RWPE2 (cell line): Measurements from ENCODE around the gene AP2M1.

ENCODE experiments used
- ATAC-seq: fragments of 200-7000 bp; cut with Tn5 transposase; 3 replicates; pipeline ENCODE4 v1.9.1; 2021; ENCODE audit warnings: low read depth
- DNase-seq: peaks from one replicate; pipeline ENCODE4 v3.0.0-alpha.2; 2020; ENCODE audit warnings: low spot score
- H3K27ac ChIP-seq: fragments of 450-650 bp; 2 replicates; pipeline ENCODE4 v1.5.1; 2017; ENCODE audit warnings: mild to moderate bottlenecking; ENCODE audit not compliant: poor library complexity, severe bottlenecking
- H3K27me3 ChIP-seq: fragments of 250-450 bp; sonication (Bioruptor Pico); 2 replicates; pipeline ENCODE4 v1.5.1; 2021; ENCODE audit warnings: mild to moderate bottlenecking, moderate library complexity; ENCODE audit not compliant: insufficient read depth, poor library complexity, severe bottlenecking
- H3K36me3 ChIP-seq: fragments of 250-450 bp; sonication (Bioruptor Pico); 2 replicates; pipeline ENCODE4 v1.5.1; 2020; ENCODE audit warnings: low read depth, mild to moderate bottlenecking, moderate library complexity
- H3K4me1 ChIP-seq: fragments of 250-450 bp; sonication (Bioruptor Pico); 2 replicates; pipeline ENCODE4 v1.5.1; 2021; ENCODE audit warnings: mild to moderate bottlenecking, moderate library complexity; ENCODE audit not compliant: insufficient read depth, poor library complexity, severe bottlenecking
- H3K4me3 ChIP-seq: fragments of 250-450 bp; sonication (Bioruptor Pico); 2 replicates; pipeline ENCODE4 v1.5.1; 2021; ENCODE audit warnings: mild to moderate bottlenecking, moderate library complexity; ENCODE audit not compliant: severe bottlenecking
- H3K9me3 ChIP-seq: fragments of 250-450 bp; sonication (Bioruptor Pico); 2 replicates; pipeline ENCODE4 v1.5.1; 2021; ENCODE audit warnings: mild to moderate bottlenecking, moderate library complexity; ENCODE audit not compliant: severe bottlenecking
- TF ChIP-seq, protein P1 (sequence below): fragments of 450-650 bp; IDR thresholded peaks from one replicate; pipeline ENCODE4 v1.5.1; 2017; ENCODE audit warnings: mild to moderate bottlenecking, moderate library complexity; ENCODE audit not compliant: poor library complexity, severe bottlenecking

The AP2M1 gene

DNA sequence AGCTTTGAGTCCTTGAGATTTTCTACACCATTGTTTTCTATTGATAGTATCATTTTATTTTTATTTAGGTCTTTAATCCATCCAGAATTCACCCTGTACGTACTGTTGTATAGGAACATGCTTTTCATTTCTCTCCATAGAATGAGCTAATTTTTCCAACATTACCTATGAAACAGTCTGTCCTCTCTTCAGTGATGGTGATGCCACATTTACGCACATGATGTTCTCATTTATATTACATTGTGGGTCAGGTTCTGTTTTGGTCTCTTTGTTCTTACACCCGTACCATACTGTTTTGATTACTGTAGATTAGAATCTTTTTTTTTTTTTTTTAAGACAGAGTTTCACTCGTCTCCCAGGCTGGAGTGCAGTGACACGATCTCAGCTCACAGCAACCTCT is 37.1 kb downstream of the AP2M1 start:
- TF ChIP-seq, protein P1, sequence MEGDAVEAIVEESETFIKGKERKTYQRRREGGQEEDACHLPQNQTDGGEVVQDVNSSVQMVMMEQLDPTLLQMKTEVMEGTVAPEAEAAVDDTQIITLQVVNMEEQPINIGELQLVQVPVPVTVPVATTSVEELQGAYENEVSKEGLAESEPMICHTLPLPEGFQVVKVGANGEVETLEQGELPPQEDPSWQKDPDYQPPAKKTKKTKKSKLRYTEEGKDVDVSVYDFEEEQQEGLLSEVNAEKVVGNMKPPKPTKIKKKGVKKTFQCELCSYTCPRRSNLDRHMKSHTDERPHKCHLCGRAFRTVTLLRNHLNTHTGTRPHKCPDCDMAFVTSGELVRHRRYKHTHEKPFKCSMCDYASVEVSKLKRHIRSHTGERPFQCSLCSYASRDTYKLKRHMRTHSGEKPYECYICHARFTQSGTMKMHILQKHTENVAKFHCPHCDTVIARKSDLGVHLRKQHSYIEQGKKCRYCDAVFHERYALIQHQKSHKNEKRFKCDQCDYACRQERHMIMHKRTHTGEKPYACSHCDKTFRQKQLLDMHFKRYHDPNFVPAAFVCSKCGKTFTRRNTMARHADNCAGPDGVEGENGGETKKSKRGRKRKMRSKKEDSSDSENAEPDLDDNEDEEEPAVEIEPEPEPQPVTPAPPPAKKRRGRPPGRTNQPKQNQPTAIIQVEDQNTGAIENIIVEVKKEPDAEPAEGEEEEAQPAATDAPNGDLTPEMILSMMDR, result no peak
- H3K27ac ChIP-seq, result no peak overlapping the region
- no peak for DNase-seq

DNA sequence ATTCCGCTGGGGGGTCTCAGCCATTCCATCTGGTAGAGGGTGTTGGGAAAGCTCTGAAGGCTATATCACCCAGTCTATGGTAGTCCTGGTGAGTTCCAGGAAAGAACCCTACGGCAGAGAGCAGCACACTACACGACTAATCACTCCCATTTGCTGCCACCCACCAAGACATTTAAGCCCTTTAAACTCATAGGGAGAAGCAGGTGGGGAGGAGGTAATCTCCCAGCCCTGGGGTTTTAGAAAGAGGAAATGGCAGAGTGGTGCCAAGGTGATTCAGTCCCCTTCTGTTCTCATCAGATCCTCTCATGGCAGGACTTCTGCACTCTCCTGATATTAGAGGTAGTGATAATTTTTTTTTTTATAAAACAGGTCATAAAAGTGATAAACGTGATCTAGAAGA is 44.2 kb downstream of the AP2M1 start:
- TF ChIP-seq, protein P1, result no peak
- no peak for ATAC-seq
- no peak overlapping the region for H3K4me3 ChIP-seq
- no peaks in the 10 kb centered on the region for H3K27me3 ChIP-seq
- H3K9me3 ChIP-seq, result no peaks in the 10 kb centered on the region
- DNase-seq, result no peak
- no peaks in the 10 kb centered on the region for H3K36me3 ChIP-seq
- H3K27ac ChIP-seq, result no peak overlapping the region
- H3K4me1 ChIP-seq, result no peaks in the 10 kb centered on the region

More for the DNA sequence above, 37.1 kb downstream of the AP2M1 start:
- Histone ChIP-seq H3K4me3 (no peak overlapping the region), H3K27me3 (no peaks in the 10 kb centered on the region), H3K9me3 (no peaks in the 10 kb centered on the region), H3K36me3 (no peaks in the 10 kb centered on the region), H3K4me1 (no peaks in the 10 kb centered on the region)
- ATAC-seq, result no peak

DNA sequence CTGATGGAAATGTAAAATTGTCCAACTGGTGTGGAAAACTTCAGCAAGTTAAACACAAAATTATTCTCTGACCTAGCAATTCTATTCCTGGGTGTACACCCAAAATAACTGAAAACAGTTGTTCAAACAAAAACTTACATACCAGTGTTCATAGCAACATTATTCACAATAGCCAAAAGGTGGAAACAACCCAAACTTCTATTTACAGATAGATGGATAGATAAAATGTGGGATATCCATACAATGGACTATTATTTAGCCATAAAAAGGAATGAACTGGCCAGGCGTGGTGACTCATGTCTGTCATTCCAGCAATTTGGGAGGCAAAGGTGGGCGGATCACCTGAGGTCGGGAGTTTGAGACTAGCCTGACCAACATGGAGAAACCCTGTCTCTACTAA is 47.9 kb downstream of the AP2M1 start:
- TF ChIP-seq, protein P1, result no peak
- DNase-seq (no peak), ATAC-seq (no peak)

DNA sequence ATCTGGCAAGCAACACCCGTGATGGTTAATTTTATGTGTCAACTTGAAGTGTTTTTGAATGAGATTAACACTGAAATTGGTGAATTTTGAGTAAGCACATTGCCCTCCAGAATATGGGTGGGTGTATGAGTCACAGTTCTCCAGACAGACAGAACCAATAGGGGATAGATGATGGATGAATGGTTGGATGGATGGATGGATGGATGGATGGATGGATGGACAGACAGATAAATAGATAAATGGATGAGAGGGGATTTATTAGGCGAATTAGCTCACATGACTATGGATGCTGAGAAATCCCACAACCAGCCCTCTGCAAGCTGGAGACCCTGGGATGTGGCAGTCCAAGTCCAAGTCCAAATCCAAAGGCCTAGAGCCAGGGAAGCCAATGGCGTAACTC is 49.3 kb downstream of the AP2M1 start:
- TF ChIP-seq, protein P1, result no peak
- DNase-seq (no peak), ATAC-seq (no peak)
- no peak overlapping the region for H3K4me3 ChIP-seq
- H3K4me1 ChIP-seq, result no peaks in the 10 kb centered on the region
- H3K36me3 ChIP-seq, result no peaks in the 10 kb centered on the region
- peaks cover 8% of the 10 kb centered on the region for H3K27me3 ChIP-seq
- no peak overlapping the region for H3K27ac ChIP-seq
- no peaks in the 10 kb centered on the region for H3K9me3 ChIP-seq

More for the DNA sequence above, 47.9 kb downstream of the AP2M1 start:
- H3K4me3 ChIP-seq, result no peak overlapping the region
- H3K9me3 ChIP-seq, result no peaks in the 10 kb centered on the region
- H3K27me3 ChIP-seq, result no peaks in the 10 kb centered on the region
- no peaks in the 10 kb centered on the region for H3K36me3 ChIP-seq
- no peaks in the 10 kb centered on the region for H3K4me1 ChIP-seq
- no peak overlapping the region for H3K27ac ChIP-seq

DNA sequence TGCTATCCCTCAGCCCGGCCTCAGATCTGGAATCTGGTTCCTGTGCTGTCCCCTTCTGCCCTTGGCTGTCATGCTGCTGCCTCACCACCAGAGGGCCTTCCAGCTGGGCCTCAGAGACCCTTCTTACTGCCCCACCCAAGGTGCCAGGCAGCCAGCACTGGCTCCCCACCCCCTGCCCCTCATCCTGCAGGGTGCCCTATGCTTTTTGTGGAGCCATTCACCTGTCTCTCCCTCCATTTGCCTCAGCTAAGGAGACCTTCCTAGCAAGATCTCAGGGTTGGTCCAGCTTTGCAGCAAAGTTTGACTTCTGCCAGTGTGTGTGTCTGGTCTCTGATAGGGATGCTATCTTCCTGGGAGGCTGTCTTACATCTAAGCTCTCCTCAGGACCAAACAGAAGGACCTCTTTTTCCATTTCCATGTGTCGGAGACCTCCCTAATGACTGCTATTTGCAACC is 52.9 kb downstream of the AP2M1 start:
- Histone ChIP-seq H3K27me3 (peaks cover 37% of the 10 kb centered on the region), H3K4me3 (no peak overlapping the region), H3K9me3 (no peaks in the 10 kb centered on the region), H3K36me3 (no peaks in the 10 kb centered on the region), H3K27ac (no peak overlapping the region), H3K4me1 (no peaks in the 10 kb centered on the region)
- TF ChIP-seq, protein P1, result peak; percentile 73
- ATAC-seq (no peak), DNase-seq (no peak)
